Cardiac fibroblast (primary cell): ENCODE measurements around the gene ACCSL.

Source experiments
- DNase-seq, 2 donors: peaks; one replicate each; pipeline versions ENCODE4 v3.0.0 to v3.0.0-alpha.2; 2010; ENCODE audit warnings: low read depth in 2 of 2
- H3K4me3 ChIP-seq, 2 donors: replicated peaks in 1 of 2; 1 replicate in 1 of 2; 2 replicates in 1 of 2; pipeline ENCODE4 v1.5.1; 2011; ENCODE audit warnings: low read depth in 2 of 2, low read length in 2 of 2, mild to moderate bottlenecking in 2 of 2, moderate library complexity in 1 of 2
- TF ChIP-seq, protein P1 (sequence below): IDR thresholded peaks from one replicate; pipeline ENCODE4 v1.5.1; 2011; ENCODE audit warnings: low read depth, mild to moderate bottlenecking, low read length, inconsistent platforms

The ACCSL gene

GRCh38 chr11:44017443-44018126 lies 30.2 kb upstream of the ACCSL start:
- peak in 1 of 2 donors; percentile 40 for DNase-seq
- H3K4me3 ChIP-seq: no peak overlapping the region
- TF ChIP-seq, protein P1, sequence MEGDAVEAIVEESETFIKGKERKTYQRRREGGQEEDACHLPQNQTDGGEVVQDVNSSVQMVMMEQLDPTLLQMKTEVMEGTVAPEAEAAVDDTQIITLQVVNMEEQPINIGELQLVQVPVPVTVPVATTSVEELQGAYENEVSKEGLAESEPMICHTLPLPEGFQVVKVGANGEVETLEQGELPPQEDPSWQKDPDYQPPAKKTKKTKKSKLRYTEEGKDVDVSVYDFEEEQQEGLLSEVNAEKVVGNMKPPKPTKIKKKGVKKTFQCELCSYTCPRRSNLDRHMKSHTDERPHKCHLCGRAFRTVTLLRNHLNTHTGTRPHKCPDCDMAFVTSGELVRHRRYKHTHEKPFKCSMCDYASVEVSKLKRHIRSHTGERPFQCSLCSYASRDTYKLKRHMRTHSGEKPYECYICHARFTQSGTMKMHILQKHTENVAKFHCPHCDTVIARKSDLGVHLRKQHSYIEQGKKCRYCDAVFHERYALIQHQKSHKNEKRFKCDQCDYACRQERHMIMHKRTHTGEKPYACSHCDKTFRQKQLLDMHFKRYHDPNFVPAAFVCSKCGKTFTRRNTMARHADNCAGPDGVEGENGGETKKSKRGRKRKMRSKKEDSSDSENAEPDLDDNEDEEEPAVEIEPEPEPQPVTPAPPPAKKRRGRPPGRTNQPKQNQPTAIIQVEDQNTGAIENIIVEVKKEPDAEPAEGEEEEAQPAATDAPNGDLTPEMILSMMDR: no peak

- DNase-seq: no peak
- no peak overlapping the region for H3K4me3 ChIP-seq
- TF ChIP-seq, protein P1: no peak
Observed at GRCh38 chr11:44018127-44018521, 29.7 kb upstream of the ACCSL start.

DNA sequence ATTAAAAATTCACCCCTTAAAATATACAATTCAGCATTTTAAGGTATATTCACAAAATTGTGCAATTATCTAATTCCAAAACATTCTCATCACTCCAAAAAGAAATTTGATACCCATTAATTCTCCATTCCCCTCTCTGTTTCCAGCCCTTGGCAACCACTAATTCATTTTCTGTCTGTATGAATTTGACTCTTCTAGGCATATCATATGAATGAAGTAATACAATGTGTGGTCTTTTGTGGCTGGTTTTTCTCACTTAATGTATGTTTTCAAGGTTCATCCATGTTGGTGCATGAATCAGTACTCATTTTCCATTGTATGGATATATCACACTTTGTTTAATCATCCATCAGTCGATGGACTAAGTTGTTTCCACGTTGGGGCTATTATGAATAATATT lies 29.0 kb upstream of the ACCSL start:
- H3K4me3 ChIP-seq: no peak overlapping the region
- TF ChIP-seq, protein P1: no peak
- DNase-seq: no peak

- no peak for DNase-seq
- H3K4me3 ChIP-seq: no peak overlapping the region
- TF ChIP-seq, protein P1: no peak
Observed at GRCh38 chr11:44024977-44025376, 22.8 kb upstream of the ACCSL start.

- TF ChIP-seq, protein P1: no peak
- DNase-seq: no peak
- H3K4me3 ChIP-seq: no peak overlapping the region
Observed at GRCh38 chr11:44025727-44026126, 22.1 kb upstream of the ACCSL start.

DNA sequence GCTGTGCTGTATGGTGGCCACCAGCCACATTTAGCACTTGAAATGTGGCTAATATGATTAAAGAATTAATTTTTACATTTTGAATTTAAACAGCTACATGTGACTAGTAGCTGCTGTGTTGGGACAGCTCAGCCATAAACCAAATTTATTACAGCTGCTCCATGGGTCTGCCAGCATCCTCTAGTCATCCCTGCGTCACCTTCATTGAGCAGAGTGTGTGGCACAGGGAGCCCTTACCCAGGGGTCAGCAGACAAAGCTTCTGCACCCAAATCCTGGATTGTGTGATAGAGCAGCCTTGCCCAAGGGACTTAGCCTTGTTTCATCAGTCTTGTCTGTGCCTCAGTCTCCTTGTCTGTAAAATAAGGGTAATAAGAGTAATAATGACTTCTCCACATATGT lies 19.4 kb upstream of the ACCSL start:
- TF ChIP-seq, protein P1: no peak
- no peak for DNase-seq

More for the DNA sequence above, 19.4 kb upstream of the ACCSL start:
- H3K4me3 ChIP-seq: no peak overlapping the region
